SK-N-SH treated with all-trans-retinoic acid at 6 μM for 48 hours (cell line): ENCODE data around the gene LCORL.

Experiments
- CREB5 ChIP-seq: fragments of 250-450 bp; sonication (Bioruptor Pico); IDR thresholded peaks from 2 replicates; pipeline ENCODE4 v1.5.1; 2020; ENCODE audit warnings: low read depth, mild to moderate bottlenecking, moderate library complexity
- CSRNP3 ChIP-seq: fragments of 250-450 bp; sonication (Bioruptor Pico); IDR thresholded peaks from 2 replicates; pipeline ENCODE4 v1.5.1; 2021; ENCODE audit warnings: mild to moderate bottlenecking, moderate library complexity
- PATZ1 ChIP-seq: fragments of 250-450 bp; sonication (Bioruptor Pico); IDR thresholded peaks from 2 replicates; pipeline ENCODE4 v1.8.0; 2020; ENCODE audit warnings: mild to moderate bottlenecking, moderate library complexity, borderline replicate concordance
- POU6F1 ChIP-seq: fragments of 250-450 bp; sonication (Bioruptor Pico); IDR thresholded peaks from 2 replicates; pipeline ENCODE4 v1.8.0; 2021; ENCODE audit warnings: low read depth, mild to moderate bottlenecking, moderate library complexity, borderline replicate concordance
- RARB ChIP-seq: fragments of 250-450 bp; sonication (Bioruptor Pico); IDR thresholded peaks from 2 replicates; pipeline ENCODE4 v1.8.0; 2021; ENCODE audit warnings: mild to moderate bottlenecking, moderate library complexity
- TOX ChIP-seq: fragments of 250-450 bp; sonication (Bioruptor Pico); IDR thresholded peaks from 2 replicates; pipeline ENCODE4 v1.8.0; 2021; ENCODE audit warnings: mild to moderate bottlenecking, moderate library complexity, borderline replicate concordance
- ZC3H10 ChIP-seq: fragments of 250-450 bp; sonication (Bioruptor Pico); IDR thresholded peaks from 2 replicates; pipeline ENCODE4 v1.5.1; 2021; ENCODE audit warnings: mild to moderate bottlenecking, moderate library complexity
- ZFP3 ChIP-seq: fragments of 250-450 bp; sonication (Bioruptor Pico); IDR thresholded peaks from 2 replicates; pipeline ENCODE4 v1.5.0; 2020; ENCODE audit warnings: mild to moderate bottlenecking, moderate library complexity

GRCh38 chr4:17997129-17997528 is 24.4 kb downstream of the LCORL start:
- TF ChIP-seq CSRNP3 (CRISPR knock-in tag) (no peak), RARB (no peak), PATZ1 (CRISPR knock-in tag) (no peak), ZFP3 (CRISPR knock-in tag) (no peak), POU6F1 (CRISPR knock-in tag) (no peak), CREB5 (CRISPR knock-in tag) (no peak), TOX (no peak), ZC3H10 (CRISPR knock-in tag) (no peak)
